IMR-90 (cell line): ENCODE results near the gene FADD. TPM values are rescaled to one million over a fixed set of nuclear protein-coding genes. Genes with fewer than 3 reads are reported as not detected.

Experiments
- ATAC-seq: fragments of 200-7000 bp; cut with Tn5 transposase; 2 replicates; pipeline ENCODE4 v1.9.1; 2020; ENCODE audit warnings: low read depth, mild to moderate bottlenecking, moderate library complexity
- BruUV-seq: library from RNA; stranded (reverse); fragments of 400-500 nt; replicated peaks from 2 replicates; lab custom pipeline; 2021; lab: Mats Ljungman, UMichigan
- CTCF ChIA-PET: fragments of 300-600 bp; formaldehyde crosslinking; extraction: SDS; loops from one replicate; lab custom pipeline; 2021; ENCODE audit warnings: antibody characterized with exemption; lab: Yijun Ruan, JAX
- POLR2A ChIA-PET: fragments of 300-600 bp; sonication (Branson Sonifier 250); formaldehyde crosslinking; loops from one replicate; lab custom pipeline; 2022; ENCODE audit warnings: antibody characterized with exemption; ENCODE audit not compliant: unreplicated experiment; lab: Charles Lee
- DNase-seq: peaks from one replicate; pipeline ENCODE4 v3.0.0; 2013
- H2AFZ ChIP-seq: replicated peaks from 2 replicates; pipeline ENCODE3; 2013; ENCODE audit warnings: low read length, mild to moderate bottlenecking; ENCODE audit not compliant: poor library complexity
- H2AK5ac ChIP-seq: 2 replicates; pipeline ENCODE4 v1.6.1; 2013; ENCODE audit warnings: low read depth, low read length, inconsistent platforms
- H2AK9ac ChIP-seq: replicated peaks from 2 replicates; pipeline ENCODE3; 2013; ENCODE audit warnings: mild to moderate bottlenecking, low read depth, low read length, moderate library complexity; ENCODE audit not compliant: poor library complexity
- H2BK120ac ChIP-seq: 2 replicates; pipeline ENCODE4 v1.6.1; 2013; ENCODE audit warnings: low read depth, low read length, inconsistent platforms
- H2BK15ac ChIP-seq: 3 replicates; pipeline ENCODE4 v1.6.1; 2013; ENCODE audit warnings: low read depth, low read length, inconsistent platforms
- H2BK20ac ChIP-seq: 2 replicates; pipeline ENCODE4 v1.6.1; 2013; ENCODE audit warnings: low read depth, mild to moderate bottlenecking, inconsistent platforms, low read length, moderate library complexity
- H2BK5ac ChIP-seq: 2 replicates; pipeline ENCODE4 v1.6.1; 2013; ENCODE audit warnings: mild to moderate bottlenecking, low read depth, low read length, inconsistent platforms; ENCODE audit not compliant: poor library complexity, severe bottlenecking
- H3K14ac ChIP-seq: replicated peaks from 2 replicates; pipeline ENCODE4 v1.6.1; 2013; ENCODE audit warnings: low read depth, low read length, inconsistent platforms
- H3K18ac ChIP-seq: 2 replicates; pipeline ENCODE4 v1.6.1; 2013; ENCODE audit warnings: low read depth, low read length, control low read depth
- H3K23ac ChIP-seq: 2 replicates; pipeline ENCODE4 v1.6.1; 2013; ENCODE audit warnings: low read depth, low read length, inconsistent platforms
- H3K27ac ChIP-seq: 2 replicates; pipeline ENCODE4 v1.5.1; 2013; ENCODE audit warnings: mild to moderate bottlenecking, control low read depth, low read length; ENCODE audit not compliant: insufficient read depth
- H3K27me3 ChIP-seq: 2 replicates; pipeline ENCODE4 v1.6.1; 2013; ENCODE audit warnings: low read length; ENCODE audit not compliant: control insufficient read depth, insufficient read depth
- H3K36me3 ChIP-seq: 2 replicates; pipeline ENCODE4 v1.6.1; 2013; ENCODE audit warnings: low read length, mixed read lengths; ENCODE audit not compliant: control insufficient read depth, insufficient read depth
- H3K4ac ChIP-seq: 2 replicates; pipeline ENCODE4 v1.6.1; 2013; ENCODE audit warnings: low read depth, low read length, inconsistent platforms
- H3K4me1 ChIP-seq: 2 replicates; pipeline ENCODE4 v1.6.1; 2013; ENCODE audit warnings: low read length, mixed read lengths; ENCODE audit not compliant: control insufficient read depth, insufficient read depth
- H3K4me2 ChIP-seq: 2 replicates; pipeline ENCODE4 v1.6.1; 2013; ENCODE audit warnings: low read depth, mild to moderate bottlenecking, control low read depth, low read length, moderate library complexity
- H3K4me3 ChIP-seq: 2 replicates; pipeline ENCODE4 v1.5.1; 2013; ENCODE audit warnings: low read depth, mild to moderate bottlenecking, control low read depth, low read length, moderate library complexity; ENCODE audit not compliant: insufficient read depth
- H3K56ac ChIP-seq: 2 replicates; pipeline ENCODE4 v1.6.1; 2013; ENCODE audit warnings: low read length, inconsistent platforms; ENCODE audit not compliant: insufficient read depth; ENCODE audit errors: extremely low read depth
- H3K79me1 ChIP-seq, 2 experiments: 2 replicates each; pipeline ENCODE4 v1.6.1; 2013; ENCODE audit warnings: low read length in 2 of 2, inconsistent platforms in 1 of 2, low read depth in 1 of 2
- H3K9ac ChIP-seq: 2 replicates; pipeline ENCODE4 v1.6.1; 2013; ENCODE audit warnings: low read depth, low read length, control low read depth
- H3K9me1 ChIP-seq: 2 replicates; pipeline ENCODE4 v1.6.1; 2013; ENCODE audit warnings: low read length, inconsistent platforms; ENCODE audit not compliant: insufficient read depth
- H3K9me3 ChIP-seq: 2 replicates; pipeline ENCODE4 v1.6.1; 2013; ENCODE audit warnings: low read length; ENCODE audit not compliant: control insufficient read depth, insufficient read depth
- H4K20me1 ChIP-seq: 2 replicates; pipeline ENCODE4 v1.6.1; 2013; ENCODE audit warnings: low read length, inconsistent platforms; ENCODE audit not compliant: insufficient read depth
- H4K5ac ChIP-seq: 2 replicates; pipeline ENCODE4 v1.6.1; 2013; ENCODE audit warnings: mild to moderate bottlenecking, low read depth, low read length, control low read depth
- H4K8ac ChIP-seq, 2 experiments: 2 replicates each; pipeline ENCODE4 v1.6.1; 2013; ENCODE audit warnings: low read depth in 2 of 2, low read length in 2 of 2, control low read depth in 1 of 2, inconsistent platforms in 1 of 2
- H4K91ac ChIP-seq: 2 replicates; pipeline ENCODE4 v1.6.1; 2013; ENCODE audit warnings: low read depth, low read length, inconsistent platforms; ENCODE audit not compliant: insufficient read depth
- BHLHE40 ChIP-seq: fragments of 150-350 bp; IDR thresholded peaks from 2 replicates; pipeline ENCODE4 v1.6.1; 2016; ENCODE audit warnings: mild to moderate bottlenecking, low read depth, low read length
- CEBPB ChIP-seq: IDR thresholded peaks from 2 replicates; pipeline ENCODE4 v1.6.1; 2012; ENCODE audit warnings: low read depth, low read length, improper control_type of control experiment
- CHD1 ChIP-seq: IDR thresholded peaks from 2 replicates; pipeline ENCODE4 v1.6.1; 2012; ENCODE audit warnings: low read depth, low read length, improper control_type of control experiment
- CTCF ChIP-seq: conservative IDR thresholded peaks from 2 replicates; pipeline ENCODE4 v1.5.1; 2012; ENCODE audit warnings: mild to moderate bottlenecking, low read depth, low read length, improper control_type of control experiment
- ELK1 ChIP-seq: fragments of 150-350 bp; IDR thresholded peaks from 2 replicates; pipeline ENCODE4 v1.6.1; 2016; ENCODE audit warnings: low read depth, mild to moderate bottlenecking, low read length, moderate library complexity, borderline replicate concordance
- FOS ChIP-seq: fragments of 150-350 bp; IDR thresholded peaks from 2 replicates; pipeline ENCODE4 v1.6.1; 2016; ENCODE audit warnings: low read depth, low read length
- MAFK ChIP-seq: IDR thresholded peaks from 2 replicates; pipeline ENCODE4 v1.6.1; 2012; ENCODE audit warnings: low read depth, low read length, improper control_type of control experiment
- MAZ ChIP-seq: IDR thresholded peaks from 2 replicates; pipeline ENCODE4 v1.6.1; 2012; ENCODE audit warnings: low read depth, mild to moderate bottlenecking, low read length, improper control_type of control experiment, moderate library complexity, borderline replicate concordance
- MXI1 ChIP-seq: IDR thresholded peaks from 2 replicates; pipeline ENCODE4 v1.6.1; 2012; ENCODE audit warnings: low read depth, mild to moderate bottlenecking, low read length, moderate library complexity, borderline replicate concordance
- NFE2L2 ChIP-seq: fragments of 150-350 bp; IDR thresholded peaks from 2 replicates; pipeline ENCODE4 v1.6.1; 2016; ENCODE audit warnings: low read depth, mild to moderate bottlenecking, low read length
- POLR2A ChIP-seq: IDR thresholded peaks from 2 replicates; pipeline ENCODE4 v1.6.1; 2012; ENCODE audit warnings: mild to moderate bottlenecking, low read depth, low read length
- RAD21 ChIP-seq: IDR thresholded peaks from 2 replicates; pipeline ENCODE4 v1.6.1; 2012; ENCODE audit warnings: low read length, improper control_type of control experiment
- RCOR1 ChIP-seq: IDR thresholded peaks from 2 replicates; pipeline ENCODE4 v1.6.1; 2012; ENCODE audit warnings: mild to moderate bottlenecking, low read length, improper control_type of control experiment; ENCODE audit not compliant: insufficient replicate concordance
- RFX5 ChIP-seq: IDR thresholded peaks from 2 replicates; pipeline ENCODE4 v1.8.0; 2012; ENCODE audit warnings: low read depth, mild to moderate bottlenecking, low read length, moderate library complexity
- SMC3 ChIP-seq: fragments of 150-350 bp; IDR thresholded peaks from 2 replicates; pipeline ENCODE4 v1.6.1; 2016; ENCODE audit warnings: low read depth, mild to moderate bottlenecking, antibody characterized with exemption, low read length, moderate library complexity
- USF2 ChIP-seq: fragments of 150-350 bp; IDR thresholded peaks from 2 replicates; pipeline ENCODE4 v1.6.1; 2017; ENCODE audit warnings: mild to moderate bottlenecking, antibody characterized with exemption, low read length, low read depth
- WGBS, 2 experiments: methylation state at CpG; one replicate each; pipeline versions ENCODE4 v1.1.5 to v1.1.7; 2013; ENCODE audit warnings: missing lambda C conversion rate in 2 of 2; ENCODE audit not compliant: insufficient read length in 1 of 2; ENCODE audit errors: extremely low coverage in 2 of 2; 5-methylcytosine and 5-hydroxymethylcytosine counted together
- dilution Hi-C: fragments of 300-500 bp; cut with HindIII; formaldehyde crosslinking; loops from one replicate; pipeline ENCODE4 v1.14.3; 2018; ENCODE audit warnings: low sequenced_read_pairs; ENCODE audit not compliant: unreplicated experiment
- in situ Hi-C: fragments of 300-500 bp; cut with MboI; formaldehyde crosslinking; loops from 3 replicates; pipeline ENCODE4 v1.14.3; 2019; ENCODE audit warnings: low sequenced_read_pairs, inconsistent platforms, mixed read lengths
- intact Hi-C: fragments of 100-400 bp; cut with micrococcal nuclease; formaldehyde crosslinking; loops from 2 replicates; pipeline ENCODE4 v1.10.0; 2022
- polyA plus RNA-seq, 3 experiments: library from polyadenylated mRNA; depleted of rRNA; stranded (reverse); fragments of >200 nt; gene quantifications; 2 replicates each; pipeline ENCODE4 v1.2.3, GENCODE V29; 2012; ENCODE audit warnings: low replicate concordance in 1 of 3
- total RNA-seq: library from RNA; depleted of rRNA; stranded (reverse); fragments of >200 nt; gene quantifications from 2 replicates; pipeline ENCODE4 v1.2.3, GENCODE V29; 2012

The FADD gene
- total and polyA plus RNA-seq, 2 of the 4 experiments (the other 2 are of a cell fraction), result 38.1 to 44.4 TPM

GRCh38 chr11:70169632-70170031, 33.5 kb upstream of the FADD start:
- Histone ChIP-seq H3K9me3 (no peaks in the 10 kb centered on the region), H3K23ac (no peak overlapping the region), H3K4me3 (no peak overlapping the region), H3K4me2 (no peak overlapping the region), H2AK9ac (no peak overlapping the region), H3K27ac (no peak overlapping the region), H4K5ac (no peak overlapping the region), H3K9me1 (no peaks in the 10 kb centered on the region), H3K4me1 (no peaks in the 10 kb centered on the region), H2AK5ac (no peak overlapping the region), H4K91ac (no peak overlapping the region), H2BK5ac (no peak overlapping the region), H3K56ac (no peak overlapping the region), H3K9ac (no peak overlapping the region), H2BK120ac (no peak overlapping the region), H3K27me3 (no peaks in the 10 kb centered on the region), H2BK15ac (no peak overlapping the region), H3K14ac (no peak overlapping the region), H3K18ac (no peak overlapping the region), H3K36me3 (peaks cover 23% of the 10 kb centered on the region; the same call in 1 of the 2 replicates), H2BK20ac (no peak overlapping the region), H3K4ac (no peak overlapping the region), H4K8ac (no peak overlapping the region), H2AFZ (no peak overlapping the region), H3K79me1 (no peaks in the 10 kb centered on the region), H4K20me1 (no peaks in the 10 kb centered on the region)
- intact Hi-C loops, result no loop called here
- TF ChIP-seq MAZ, result no peak
- TF ChIP-seq ELK1, result no peak
- TF ChIP-seq USF2, result no peak
- no peak for TF ChIP-seq POLR2A
- no peak for TF ChIP-seq RFX5
- no peak for TF ChIP-seq MAFK
- TF ChIP-seq SMC3, result no peak
- no peak for TF ChIP-seq RAD21
- TF ChIP-seq FOS, result no peak
- no peak for TF ChIP-seq CEBPB
- no peak for TF ChIP-seq MXI1
- no peak for TF ChIP-seq CTCF
- TF ChIP-seq CHD1, result no peak
- TF ChIP-seq RCOR1, result no peak
- TF ChIP-seq BHLHE40, result no peak
- no peak for TF ChIP-seq NFE2L2
- ATAC-seq, result no peak
- 92% methylated on average over 5 of the region's 8 CpGs; no CpG with 5 or more reads in 1 of the 2 experiments for WGBS, 2 experiments
- in situ Hi-C loops, result no loop called here
- no peak for DNase-seq
- dilution Hi-C loops, result loop anchor here (25.0 kb wide), 1 partner anchor 257 kb away; no protein-coding TSS in a partner anchor
- ChIA-PET CTCF (no interaction called here), POLR2A (no interaction called here)
- no TSS peak for BruUV-seq
